Neural crest cell (in vitro differentiated cells): Measurements from ENCODE around the gene ABCB4. TPM values are rescaled to one million over a fixed set of nuclear protein-coding genes. Genes with fewer than 3 reads are reported as not detected.
"Not testable (repeated sequence)": the region's sequence is repeated elsewhere in the genome, so short reads cannot be mapped to it uniquely, and the experiment has no call there.

Source experiments
- DNase-seq: peaks from one replicate; pipeline ENCODE4 v3.0.0; 2021; ENCODE audit warnings: low read depth, mixed read lengths, low spot score
- H3K27ac Mint-ChIP-seq: one replicate; pipeline ENCODE4 v1.8.0; 2021; ENCODE audit warnings: mild to moderate bottlenecking, mixed read lengths; ENCODE audit not compliant: unreplicated experiment
- H3K27me3 Mint-ChIP-seq: 2 replicates; pipeline ENCODE4 v1.8.0; 2021; ENCODE audit warnings: low read depth, mild to moderate bottlenecking, mixed read lengths
- H3K36me3 Mint-ChIP-seq: 2 replicates; pipeline ENCODE4 v1.8.0; 2021; ENCODE audit warnings: low read depth, mild to moderate bottlenecking, mixed read lengths
- H3K4me1 Mint-ChIP-seq: 2 replicates; pipeline ENCODE4 v1.8.0; 2021; ENCODE audit warnings: mixed read lengths
- H3K4me3 Mint-ChIP-seq: one replicate; pipeline ENCODE4 v1.8.0; 2021; ENCODE audit warnings: mild to moderate bottlenecking, mixed read lengths
- H3K9me3 Mint-ChIP-seq: 2 replicates; pipeline ENCODE4 v1.8.0; 2021; ENCODE audit warnings: mixed read lengths
- total RNA-seq: library from RNA; stranded (reverse); gene quantifications from 2 replicates; pipeline ENCODE4 v1.2.1, GENCODE V29; 2021
- TF ChIP-seq, protein P1 (sequence below): fragments of 200-600 bp; sonication (generic); conservative IDR thresholded peaks from 2 replicates; pipeline ENCODE4 v1.5.0; 2021; ENCODE audit warnings: antibody characterized with exemption, mild to moderate bottlenecking

ABCB4 gene
- total RNA-seq, 1 donor from 2014 or later: 5.8 TPM

- Mint-ChIP-seq H3K4me1 (peaks cover 41% of the 10 kb centered on the region), H3K4me3 (peak overlapping the region; percentile 48), H3K27ac (peak overlapping the region; percentile 10), H3K36me3 (peaks cover 33% of the 10 kb centered on the region), H3K9me3 (peaks cover 13% of the 10 kb centered on the region), H3K27me3 (no peaks in the 10 kb centered on the region)
- no peak for DNase-seq
- TF ChIP-seq, protein P1, sequence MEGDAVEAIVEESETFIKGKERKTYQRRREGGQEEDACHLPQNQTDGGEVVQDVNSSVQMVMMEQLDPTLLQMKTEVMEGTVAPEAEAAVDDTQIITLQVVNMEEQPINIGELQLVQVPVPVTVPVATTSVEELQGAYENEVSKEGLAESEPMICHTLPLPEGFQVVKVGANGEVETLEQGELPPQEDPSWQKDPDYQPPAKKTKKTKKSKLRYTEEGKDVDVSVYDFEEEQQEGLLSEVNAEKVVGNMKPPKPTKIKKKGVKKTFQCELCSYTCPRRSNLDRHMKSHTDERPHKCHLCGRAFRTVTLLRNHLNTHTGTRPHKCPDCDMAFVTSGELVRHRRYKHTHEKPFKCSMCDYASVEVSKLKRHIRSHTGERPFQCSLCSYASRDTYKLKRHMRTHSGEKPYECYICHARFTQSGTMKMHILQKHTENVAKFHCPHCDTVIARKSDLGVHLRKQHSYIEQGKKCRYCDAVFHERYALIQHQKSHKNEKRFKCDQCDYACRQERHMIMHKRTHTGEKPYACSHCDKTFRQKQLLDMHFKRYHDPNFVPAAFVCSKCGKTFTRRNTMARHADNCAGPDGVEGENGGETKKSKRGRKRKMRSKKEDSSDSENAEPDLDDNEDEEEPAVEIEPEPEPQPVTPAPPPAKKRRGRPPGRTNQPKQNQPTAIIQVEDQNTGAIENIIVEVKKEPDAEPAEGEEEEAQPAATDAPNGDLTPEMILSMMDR: no peak
Measured at GRCh38 chr7:87463982-87464381, 11.5 kb downstream of the ABCB4 start.

- H3K4me3 Mint-ChIP-seq, H3K36me3 Mint-ChIP-seq, DNase-seq, H3K27me3 Mint-ChIP-seq, H3K27ac Mint-ChIP-seq, H3K9me3 Mint-ChIP-seq: not testable (repeated sequence)
- peaks cover 57% of the 10 kb centered on the region for H3K4me1 Mint-ChIP-seq
Measured at GRCh38 chr7:87460444-87460843, 15.0 kb downstream of the ABCB4 start.

GRCh38 chr7:87459941-87460340, 15.5 kb downstream of the ABCB4 start:
- DNase-seq: no peak
- Mint-ChIP-seq H3K36me3 (peaks cover 4% of the 10 kb centered on the region), H3K4me1 (peaks cover 57% of the 10 kb centered on the region), H3K9me3 (no peaks in the 10 kb centered on the region), H3K4me3 (no peak overlapping the region), H3K27ac (no peak overlapping the region), H3K27me3 (no peaks in the 10 kb centered on the region)
- TF ChIP-seq, protein P1: no peak

DNA sequence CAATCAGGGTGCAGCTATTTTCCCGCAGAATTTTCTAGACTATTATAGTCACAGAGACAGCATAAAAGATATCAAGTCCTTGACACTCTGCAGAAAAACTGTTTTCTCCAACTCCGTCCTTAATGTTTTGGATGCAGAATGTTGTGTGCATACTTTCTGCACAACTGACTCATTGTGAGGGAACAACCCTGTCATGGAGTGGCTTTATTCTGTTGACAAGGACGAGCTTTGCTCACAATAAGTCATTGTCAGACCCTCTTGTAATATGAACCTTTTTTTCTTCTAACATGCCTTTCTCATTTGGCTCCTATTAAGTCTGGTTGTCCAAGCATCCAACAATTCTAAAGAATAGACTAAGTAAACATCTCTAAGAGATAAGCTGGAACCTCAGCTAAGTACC, 17.3 kb downstream of the ABCB4 start:
- no peak for DNase-seq
- no peaks in the 10 kb centered on the region for H3K36me3 Mint-ChIP-seq
- peak overlapping the region; percentile 9 for H3K27ac Mint-ChIP-seq
- H3K9me3 Mint-ChIP-seq: no peaks in the 10 kb centered on the region
- TF ChIP-seq, protein P1: no peak
- peaks cover 47% of the 10 kb centered on the region for H3K4me1 Mint-ChIP-seq
- no peaks in the 10 kb centered on the region for H3K27me3 Mint-ChIP-seq
- peak overlapping the region; percentile 10 for H3K4me3 Mint-ChIP-seq

GRCh38 chr7:87456247-87456646, 19.2 kb downstream of the ABCB4 start:
- Mint-ChIP-seq H3K36me3 (no peaks in the 10 kb centered on the region), H3K27ac (peak overlapping the region; percentile 29)
- TF ChIP-seq, protein P1: no peak

GRCh38 chr7:87452279-87452678, 23.2 kb downstream of the ABCB4 start:
- Mint-ChIP-seq H3K27ac (no peak overlapping the region), H3K9me3 (no peaks in the 10 kb centered on the region), H3K4me3 (no peak overlapping the region), H3K4me1 (peaks cover 58% of the 10 kb centered on the region), H3K36me3 (peaks cover 4% of the 10 kb centered on the region), H3K27me3 (no peaks in the 10 kb centered on the region)
- TF ChIP-seq, protein P1: no peak
- DNase-seq: no peak

More at GRCh38 chr7:87456247-87456646, 19.2 kb downstream of the ABCB4 start:
- peaks cover 54% of the 10 kb centered on the region for H3K4me1 Mint-ChIP-seq
- no peaks in the 10 kb centered on the region for H3K9me3 Mint-ChIP-seq
- no peaks in the 10 kb centered on the region for H3K27me3 Mint-ChIP-seq
- no peak for DNase-seq
- no peak overlapping the region for H3K4me3 Mint-ChIP-seq
